HL-60 (cell line): ENCODE data around the gene GSTP1.

Source experiments
- GABPA ChIP-seq: IDR thresholded peaks from 2 replicates; pipeline ENCODE4 v1.6.1; 2012; ENCODE audit warnings: low read depth
- POLR2AphosphoS5 ChIP-seq: IDR thresholded peaks from 2 replicates; pipeline ENCODE4 v1.6.1; 2012; ENCODE audit warnings: low read depth
- SPI1 ChIP-seq: IDR thresholded peaks from 2 replicates; pipeline ENCODE4 v1.6.1; 2012; ENCODE audit warnings: low read depth, mild to moderate bottlenecking, borderline replicate concordance
- TF ChIP-seq, protein P1 (sequence below): IDR thresholded peaks from one replicate; pipeline ENCODE4 v1.5.1; 2011; ENCODE audit warnings: low read length, control low read depth, inconsistent platforms; ENCODE audit not compliant: insufficient read depth

DNA sequence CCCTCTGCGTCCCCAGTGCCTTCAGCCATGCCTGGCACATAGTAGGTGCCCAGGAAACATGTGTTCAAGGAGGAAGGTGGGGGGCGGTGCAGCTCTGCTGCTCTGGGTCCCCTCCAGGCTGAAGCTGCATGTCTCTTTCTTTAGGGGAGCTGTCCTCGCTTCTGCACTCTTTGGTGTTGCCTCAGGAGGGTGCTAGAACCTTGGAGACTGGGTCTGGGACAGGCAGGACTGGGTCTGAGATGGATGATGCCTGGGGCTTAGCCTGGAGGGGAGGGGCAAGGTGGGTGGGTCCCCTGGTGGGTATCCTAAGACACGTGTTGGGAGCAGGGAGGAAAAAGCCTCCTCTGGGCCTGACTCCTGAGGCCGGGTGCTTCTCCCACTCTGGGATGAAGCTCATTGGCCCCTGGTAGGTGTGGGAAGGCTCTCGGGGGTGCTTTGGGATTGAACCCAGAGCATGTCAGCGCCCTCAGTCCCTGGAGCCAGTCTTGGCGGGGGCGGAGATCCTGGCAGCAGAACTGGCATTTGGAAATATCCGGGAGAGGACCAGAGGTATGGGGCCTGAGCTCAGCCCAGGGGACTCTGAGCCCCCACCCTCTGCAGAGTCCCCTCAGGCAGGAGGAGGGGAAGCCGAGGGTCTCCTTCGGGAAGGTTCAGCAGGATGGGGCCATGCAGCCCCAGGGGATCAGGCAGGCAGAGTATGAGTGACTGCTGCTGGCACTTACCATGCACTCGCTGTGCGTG lies 6.7 kb upstream of the GSTP1 start:
- TF ChIP-seq, protein P1, sequence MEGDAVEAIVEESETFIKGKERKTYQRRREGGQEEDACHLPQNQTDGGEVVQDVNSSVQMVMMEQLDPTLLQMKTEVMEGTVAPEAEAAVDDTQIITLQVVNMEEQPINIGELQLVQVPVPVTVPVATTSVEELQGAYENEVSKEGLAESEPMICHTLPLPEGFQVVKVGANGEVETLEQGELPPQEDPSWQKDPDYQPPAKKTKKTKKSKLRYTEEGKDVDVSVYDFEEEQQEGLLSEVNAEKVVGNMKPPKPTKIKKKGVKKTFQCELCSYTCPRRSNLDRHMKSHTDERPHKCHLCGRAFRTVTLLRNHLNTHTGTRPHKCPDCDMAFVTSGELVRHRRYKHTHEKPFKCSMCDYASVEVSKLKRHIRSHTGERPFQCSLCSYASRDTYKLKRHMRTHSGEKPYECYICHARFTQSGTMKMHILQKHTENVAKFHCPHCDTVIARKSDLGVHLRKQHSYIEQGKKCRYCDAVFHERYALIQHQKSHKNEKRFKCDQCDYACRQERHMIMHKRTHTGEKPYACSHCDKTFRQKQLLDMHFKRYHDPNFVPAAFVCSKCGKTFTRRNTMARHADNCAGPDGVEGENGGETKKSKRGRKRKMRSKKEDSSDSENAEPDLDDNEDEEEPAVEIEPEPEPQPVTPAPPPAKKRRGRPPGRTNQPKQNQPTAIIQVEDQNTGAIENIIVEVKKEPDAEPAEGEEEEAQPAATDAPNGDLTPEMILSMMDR, result no peak
- TF ChIP-seq POLR2AphosphoS5, result no peak
- TF ChIP-seq GABPA, result no peak
- no peak for TF ChIP-seq SPI1
